H54 (cell line): ENCODE data around the gene C2orf81.
"Not testable (repeated sequence)": the region's sequence is repeated elsewhere in the genome, so short reads cannot be mapped to it uniquely, and the experiment has no call there.

Experiments used
- DNase-seq: peaks from one replicate; pipeline ENCODE4 v3.0.0; 2011; ENCODE audit warnings: low spot score, mixed read lengths; ENCODE audit not compliant: insufficient read length
- FAIRE-seq: peaks from 3 replicates; lab custom pipeline; 2011; peaks lifted over from hg19 to GRCh38; lab: Jason Lieb, UNC
- POLR2A ChIP-seq: IDR thresholded peaks from 2 replicates; pipeline ENCODE4 v1.6.1; 2011; ENCODE audit warnings: low read depth, mild to moderate bottlenecking, low read length

The C2orf81 gene

DNA sequence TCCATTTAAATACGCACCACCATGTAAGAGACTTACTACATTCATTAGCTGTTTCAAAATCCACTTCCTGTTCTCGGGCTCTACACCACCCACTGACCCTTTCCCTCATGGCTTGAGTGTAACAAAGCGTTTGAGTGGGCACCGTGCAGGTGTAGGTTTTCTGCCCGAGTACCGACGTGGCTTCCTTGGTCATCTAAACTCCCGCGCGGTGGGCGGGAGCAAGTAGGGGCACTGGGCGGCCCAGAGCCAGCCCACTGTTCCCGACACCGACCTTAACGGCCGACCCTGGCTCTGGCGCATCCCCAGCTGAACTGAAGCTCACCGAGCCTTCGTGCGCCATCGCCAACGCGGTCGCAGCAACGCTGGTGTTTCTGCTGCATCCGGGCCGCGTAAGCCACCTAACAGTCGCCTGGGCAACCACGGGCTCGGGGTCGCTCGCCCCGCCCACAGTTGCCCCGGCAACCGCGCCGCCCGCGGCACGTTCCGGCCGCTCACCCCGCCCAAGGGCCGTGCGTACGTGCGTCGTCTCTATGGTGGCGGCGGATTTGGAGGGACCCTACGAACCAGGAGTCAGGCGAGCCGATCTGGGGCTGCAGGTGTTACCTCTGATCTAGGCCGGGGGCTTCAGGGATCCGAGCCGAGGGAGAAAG lies at the start of gene C2orf81, which contains the start of gene WDR54:
Gene C2orf81 (minus strand): TSS at position 399 of the 650 bp plus-strand sequence. CDS start 59 bp downstream, at position 340.
Gene WDR54 (plus strand): TSS at position 510 of the 650 bp plus-strand sequence. CDS start 424 bp downstream, outside the sequence.
- FAIRE-seq (peak; percentile 48), DNase-seq (peak; percentile 96)
- TF ChIP-seq POLR2A, result peak; percentile 85

DNA sequence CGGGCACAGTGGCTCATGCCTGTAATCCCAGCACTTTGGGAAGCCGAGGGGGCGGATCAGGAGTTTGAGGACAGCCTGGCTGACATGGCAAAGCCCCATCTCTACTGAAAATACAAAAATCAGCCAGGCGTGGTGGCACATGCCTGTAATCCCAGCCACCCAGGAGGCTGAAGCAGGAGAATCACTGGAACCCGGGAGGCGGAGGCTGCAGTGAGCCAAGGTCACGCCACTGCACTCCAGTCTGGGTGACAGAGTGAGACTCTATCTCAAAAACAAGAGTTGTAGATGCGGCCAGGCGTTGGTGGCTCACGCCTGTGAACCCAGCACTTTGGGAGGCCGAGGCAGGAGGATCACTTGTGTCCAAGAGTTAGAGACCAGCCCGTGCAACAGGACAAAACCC lies 49.3 kb upstream of the C2orf81 start:
- not testable (repeated sequence) for DNase-seq, FAIRE-seq

DNA sequence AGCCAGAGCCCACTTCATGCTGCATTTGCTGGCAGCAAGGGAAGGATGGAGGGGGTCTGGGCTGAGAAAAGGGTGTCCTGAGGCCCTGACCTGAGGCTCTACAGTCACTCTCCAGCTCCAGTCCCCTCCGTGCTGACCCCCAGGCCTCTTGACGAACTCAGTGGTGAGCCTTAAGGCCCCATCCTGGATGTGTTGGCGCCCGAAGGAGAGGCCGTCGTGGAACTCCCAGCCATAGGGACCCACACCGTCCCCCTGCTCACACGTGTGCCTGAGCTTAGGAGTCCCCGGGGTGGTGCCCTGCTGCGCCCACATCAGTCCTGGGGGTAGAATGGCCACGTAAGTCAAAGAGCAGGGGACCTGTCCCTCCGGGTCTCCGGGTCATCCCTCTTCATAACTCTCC lies 43.0 kb upstream of the C2orf81 start:
- DNase-seq (no peak), FAIRE-seq (no peak)
- TF ChIP-seq POLR2A, result no peak

DNA sequence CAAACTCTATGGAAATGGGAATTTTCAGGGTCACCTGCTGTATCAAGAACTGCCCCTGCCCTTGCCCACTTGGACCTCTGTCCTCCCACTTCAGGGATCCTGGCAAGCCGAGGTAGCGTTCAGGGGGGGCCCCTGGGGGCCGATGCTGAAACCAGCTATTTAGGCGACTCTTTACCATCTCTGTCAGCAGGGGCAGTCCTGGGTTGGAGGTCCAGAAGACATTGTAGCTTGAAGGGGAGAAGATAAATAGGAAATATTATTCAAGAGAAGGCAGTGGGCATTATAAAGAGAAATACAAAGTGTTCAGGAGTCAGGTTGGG lies 41.3 kb upstream of the C2orf81 start:
- FAIRE-seq (no peak), DNase-seq (no peak)
- TF ChIP-seq POLR2A, result no peak

DNA sequence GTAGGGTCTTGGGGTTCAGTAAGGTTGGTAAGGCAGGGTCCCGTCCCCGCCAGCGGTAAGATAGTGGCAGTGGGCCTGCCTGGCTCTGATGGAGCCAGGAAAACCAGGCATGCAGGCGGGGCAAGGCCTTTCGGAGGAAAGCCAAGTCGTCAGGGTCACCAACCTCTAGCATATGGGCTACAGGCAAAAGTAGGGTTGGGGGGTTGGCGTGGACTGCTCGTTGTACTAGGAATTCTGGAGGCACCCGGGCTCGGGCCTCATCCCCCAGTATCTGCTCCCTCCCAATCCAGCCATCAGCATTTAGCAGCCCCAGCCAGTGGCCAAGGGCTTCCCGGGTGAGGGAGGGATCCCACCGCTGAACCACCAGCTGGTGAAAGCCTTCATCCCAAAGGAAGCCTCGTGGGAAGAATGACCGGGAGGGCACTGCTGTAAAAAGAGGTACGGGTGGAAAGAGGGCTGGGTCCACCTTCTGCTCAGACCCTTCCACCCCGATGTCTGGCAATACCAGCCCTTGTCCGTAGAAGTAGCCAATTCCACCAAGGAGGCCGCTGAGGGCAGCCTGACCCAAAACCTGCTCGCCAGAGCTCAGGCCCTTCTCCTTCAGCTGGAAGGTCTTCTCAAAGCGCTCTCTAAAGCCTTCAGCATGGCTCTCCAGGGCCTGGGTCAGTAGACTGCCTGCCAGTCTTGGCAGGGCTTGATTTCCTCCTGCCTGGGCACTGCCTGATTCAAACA lies 40.8 kb upstream of the C2orf81 start:
- FAIRE-seq, result no peak
- no peak for DNase-seq
- TF ChIP-seq POLR2A, result no peak

DNA sequence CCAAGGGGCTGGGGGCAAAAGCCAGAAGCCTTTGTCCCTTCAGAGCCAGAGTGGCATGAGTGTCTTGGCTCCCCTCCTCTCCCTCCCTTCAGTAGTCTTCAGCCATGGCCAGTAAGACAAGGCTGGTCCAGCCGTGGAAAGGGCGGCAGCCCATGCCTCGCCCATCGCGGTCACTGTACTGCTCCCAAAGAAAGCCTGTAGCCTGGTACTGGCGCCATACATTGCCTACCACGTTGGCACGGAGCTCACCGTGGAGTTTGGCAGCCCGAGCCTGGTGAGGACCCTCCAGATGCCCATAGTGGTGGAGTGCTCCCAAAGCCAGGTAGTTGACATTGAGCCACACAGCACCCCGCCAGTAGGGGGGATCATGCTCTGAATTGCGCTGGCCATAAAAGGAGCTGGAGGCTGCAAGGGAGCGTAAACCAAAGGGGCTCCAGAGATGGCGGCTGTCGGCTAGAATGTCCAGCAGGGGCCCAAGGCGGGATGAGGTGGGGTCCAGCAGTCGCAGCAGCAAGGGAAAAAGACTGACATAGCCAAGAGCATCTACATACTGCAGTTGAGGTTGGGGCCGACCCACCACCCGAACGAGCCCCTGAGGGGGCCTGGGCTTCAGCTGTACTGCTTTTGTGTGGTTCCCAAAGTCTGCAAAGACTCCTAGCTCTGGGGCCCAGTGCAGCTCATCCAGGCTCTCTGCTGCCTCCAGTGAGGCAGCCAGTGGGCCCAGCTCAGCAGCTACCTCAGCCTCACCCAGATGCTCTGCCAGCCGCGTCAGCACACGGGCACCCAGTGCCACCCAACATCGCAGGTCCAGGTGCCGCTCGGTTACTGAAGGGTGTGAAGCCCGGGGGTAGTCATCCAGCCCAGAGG lies 40.0 kb upstream of the C2orf81 start:
- TF ChIP-seq POLR2A, result no peak
- no peak for FAIRE-seq
- no peak for DNase-seq

DNA sequence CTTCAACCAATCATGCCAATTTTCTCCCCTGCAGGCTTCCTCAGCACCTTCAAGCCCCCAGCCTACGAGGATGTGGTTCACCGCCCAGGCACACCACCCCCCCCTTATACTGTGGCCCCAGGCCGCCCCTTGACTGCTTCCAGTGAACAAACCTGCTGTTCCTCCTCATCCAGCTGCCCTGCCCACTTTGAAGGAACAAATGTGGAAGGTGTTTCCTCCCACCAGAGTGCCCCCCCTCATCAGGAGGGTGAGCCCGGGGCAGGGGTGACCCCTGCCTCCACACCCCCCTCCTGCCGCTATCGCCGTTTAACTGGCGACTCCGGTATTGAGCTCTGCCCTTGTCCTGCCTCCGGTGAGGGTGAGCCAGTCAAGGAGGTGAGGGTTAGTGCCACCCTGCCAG lies 38.8 kb upstream of the C2orf81 start:
- FAIRE-seq, result not testable (repeated sequence)

DNA sequence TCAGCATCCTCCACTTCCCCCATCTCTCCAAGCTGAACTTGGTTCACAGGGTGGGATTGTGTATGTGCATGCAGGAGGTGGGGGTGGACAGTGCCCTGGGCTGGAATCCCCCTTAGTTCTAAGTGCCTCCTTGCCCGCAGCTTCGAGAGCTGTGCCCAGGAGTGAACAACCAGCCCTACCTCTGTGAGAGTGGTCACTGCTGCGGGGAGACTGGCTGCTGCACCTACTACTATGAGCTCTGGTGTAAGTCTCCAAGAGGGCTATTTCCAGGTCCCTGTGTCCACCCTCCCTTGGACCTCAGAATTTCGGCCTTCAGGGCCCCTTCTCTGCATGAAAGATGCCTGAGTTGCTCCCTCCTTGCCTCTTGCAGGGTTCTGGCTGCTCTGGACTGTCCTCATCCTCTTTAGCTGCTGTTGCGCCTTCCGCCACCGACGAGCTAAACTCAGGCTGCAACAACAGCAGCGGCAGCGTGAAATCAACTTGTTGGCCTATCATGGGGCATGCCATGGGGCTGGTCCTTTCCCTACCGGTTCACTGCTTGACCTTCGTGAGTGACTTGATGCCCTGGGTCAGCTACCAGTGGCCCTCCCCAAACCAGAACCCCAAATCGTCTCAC lies 38.2 kb upstream of the C2orf81 start:
- FAIRE-seq, DNase-seq: not testable (repeated sequence)

More for the DNA sequence above, 38.8 kb upstream of the C2orf81 start:
- not testable (repeated sequence) for DNase-seq

DNA sequence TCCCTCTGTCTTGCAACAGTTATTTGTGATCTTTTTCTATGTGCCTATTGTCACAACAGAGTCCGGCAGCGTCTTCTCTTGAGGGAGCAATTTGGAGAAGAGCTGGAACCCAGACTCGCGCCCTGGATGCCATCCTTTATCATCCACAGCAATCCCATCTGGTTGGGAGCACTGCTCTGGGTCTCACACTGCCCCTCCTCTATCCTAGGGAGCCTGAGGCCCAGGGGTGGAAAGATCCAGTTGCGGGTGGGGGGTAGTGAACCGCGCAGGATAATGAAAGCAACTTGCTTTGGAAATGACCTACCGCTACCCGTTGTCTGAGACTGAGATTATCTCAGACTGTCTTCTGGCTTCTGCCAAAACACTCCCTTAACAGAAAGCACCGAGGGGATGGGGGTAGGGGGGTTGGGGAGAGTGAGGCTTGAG lies 37.5 kb upstream of the C2orf81 start:
- FAIRE-seq, result no peak
- TF ChIP-seq POLR2A, result no peak
- DNase-seq, result no peak

DNA sequence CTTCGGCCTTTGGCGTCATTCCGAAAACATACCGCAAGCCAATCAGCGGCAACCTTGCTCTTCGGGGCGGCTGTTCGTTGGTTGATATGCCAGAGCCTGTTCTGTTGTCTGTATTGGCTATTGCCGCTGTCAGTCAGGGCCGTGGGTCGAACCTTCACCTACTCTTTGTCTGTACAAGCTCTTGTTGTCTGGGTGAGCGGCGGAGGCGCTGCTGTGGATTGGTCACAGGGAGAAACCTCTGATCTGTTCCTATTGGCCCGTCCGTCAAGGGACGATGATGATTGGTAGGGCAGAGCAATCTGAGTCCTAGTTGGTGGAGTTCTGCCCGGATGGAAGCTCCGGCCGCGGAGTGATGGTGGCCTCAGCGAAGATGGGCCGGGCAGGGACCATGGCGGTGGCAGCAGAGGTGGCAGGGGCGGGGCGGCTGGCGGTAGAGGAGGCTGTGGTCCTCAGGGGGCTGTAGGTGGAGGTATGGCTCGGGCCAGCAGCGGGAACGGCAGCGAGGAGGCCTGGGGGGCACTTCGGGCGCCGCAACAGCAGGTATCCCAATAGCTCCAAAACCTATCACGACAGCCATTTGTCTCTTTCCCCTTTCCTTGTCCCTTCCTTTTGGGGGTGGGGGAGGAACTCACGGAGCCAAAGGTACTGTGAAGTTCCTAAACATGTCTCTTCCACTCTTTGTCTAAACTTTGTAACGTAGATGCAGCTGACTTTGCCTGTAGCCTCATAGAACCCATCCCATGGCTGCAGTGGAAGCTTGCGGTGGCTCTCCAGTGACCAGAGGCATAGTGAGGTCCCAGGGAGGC lies 36.9 kb upstream of the C2orf81 start, which contains the start of gene WBP1:
Gene WBP1 (plus strand): TSS at position 307 of the 806 bp plus-strand sequence. CDS start 165 bp downstream, at position 472.
- FAIRE-seq (peak; percentile 85), DNase-seq (peak; percentile 99)
- peak; percentile 61 for TF ChIP-seq POLR2A

DNA sequence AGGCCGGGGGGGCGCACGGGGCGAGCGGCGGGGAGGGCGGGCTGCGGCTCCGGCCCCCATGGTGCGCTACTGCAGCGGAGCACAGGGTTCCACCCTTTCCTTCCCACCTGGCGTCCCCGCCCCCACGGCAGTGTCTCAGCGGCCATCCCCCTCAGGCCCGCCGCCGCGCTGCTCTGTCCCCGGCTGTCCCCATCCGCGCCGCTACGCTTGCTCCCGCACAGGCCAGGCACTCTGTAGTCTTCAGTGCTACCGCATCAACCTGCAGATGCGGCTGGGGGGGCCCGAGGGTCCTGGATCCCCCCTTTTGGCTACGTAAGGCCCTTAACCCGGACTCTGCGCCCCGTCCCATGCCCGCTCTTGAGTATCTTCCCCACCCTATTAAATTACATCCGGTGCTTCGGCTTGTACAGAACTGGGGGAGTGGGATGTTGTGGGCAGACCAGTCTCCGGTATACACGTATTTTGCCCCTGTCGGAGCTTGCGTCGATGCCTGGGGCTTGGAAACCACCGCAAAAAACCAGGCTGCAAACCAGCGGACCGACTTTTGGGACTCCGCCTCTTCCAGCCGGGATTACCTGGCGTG lies 36.2 kb upstream of the C2orf81 start:
- no peak for FAIRE-seq
- no peak for DNase-seq
- TF ChIP-seq POLR2A, result peak; percentile 25; the same call in 1 of the 2 replicates

DNA sequence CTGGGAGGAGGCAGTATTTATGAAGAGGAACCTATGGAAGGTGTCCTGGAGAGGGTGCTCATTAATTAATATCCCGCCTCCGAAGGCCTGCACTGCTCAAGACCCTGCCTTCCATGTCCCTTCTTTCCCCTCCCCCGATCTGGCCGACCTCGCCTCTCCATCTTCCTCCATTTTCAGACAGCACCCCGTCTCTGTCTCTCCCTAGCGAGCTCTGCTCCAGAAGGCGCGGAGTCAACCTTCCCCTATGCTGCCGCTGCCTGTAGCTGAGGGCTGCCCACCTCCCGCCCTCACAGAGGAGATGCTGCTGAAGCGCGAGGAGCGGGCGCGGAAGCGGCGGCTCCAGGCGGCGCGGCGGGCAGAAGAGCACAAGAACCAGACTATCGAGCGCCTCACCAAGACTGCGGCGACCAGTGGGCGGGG lies 35.7 kb upstream of the C2orf81 start:
- TF ChIP-seq POLR2A, result no peak
- DNase-seq, result no peak

More for the DNA sequence above, 35.7 kb upstream of the C2orf81 start:
- FAIRE-seq, result no peak
